GM23338 (cell line): ENCODE results near the gene PTCH2. TPM values are rescaled to one million over a fixed set of nuclear protein-coding genes. Genes with fewer than 3 reads are reported as not detected.

ENCODE experiments used
- ATAC-seq: fragments of 200-7000 bp; cut with Tn5 transposase; 3 replicates; pipeline ENCODE4 v1.9.1; 2020
- DNase-seq: peaks from one replicate; pipeline ENCODE4 v3.0.0-alpha.2; 2015; ENCODE audit warnings: low spot score
- H2AFZ ChIP-seq: fragments of 200-600 bp; sonication (generic); 2 replicates; pipeline ENCODE4 v1.8.0; 2016; ENCODE audit warnings: antibody characterized with exemption, mild to moderate bottlenecking, moderate library complexity
- H3F3A ChIP-seq: fragments of 200-600 bp; sonication (generic); replicated peaks from 2 replicates; pipeline ENCODE4 v1.8.0; 2017; ENCODE audit warnings: antibody characterized with exemption, mixed run types, low read depth
- H3K27ac ChIP-seq: fragments of 200-600 bp; sonication (generic); 2 replicates; pipeline ENCODE4 v1.6.1; 2016; ENCODE audit warnings: low read depth
- H3K27me3 ChIP-seq: fragments of 200-600 bp; sonication (generic); 2 replicates; pipeline ENCODE4 v1.8.0; 2016; ENCODE audit warnings: mild to moderate bottlenecking, mixed run types, moderate library complexity; ENCODE audit not compliant: insufficient read depth
- H3K36me3 ChIP-seq: fragments of 200-600 bp; sonication (generic); 2 replicates; pipeline ENCODE4 v1.8.0; 2016; ENCODE audit warnings: mild to moderate bottlenecking; ENCODE audit not compliant: insufficient read depth
- H3K4me1 ChIP-seq: fragments of 200-600 bp; sonication (generic); 2 replicates; pipeline ENCODE4 v1.8.0; 2016; ENCODE audit warnings: mild to moderate bottlenecking, moderate library complexity; ENCODE audit not compliant: insufficient read depth
- H3K4me2 ChIP-seq: fragments of 200-600 bp; sonication (generic); 2 replicates; pipeline ENCODE4 v1.7.1; 2017; ENCODE audit warnings: mixed run types
- H3K4me3 ChIP-seq: fragments of 200-600 bp; sonication (generic); 2 replicates; pipeline ENCODE4 v1.6.1; 2016; ENCODE audit warnings: mixed run types
- H3K79me2 ChIP-seq: fragments of 200-600 bp; sonication (generic); replicated peaks from 2 replicates; pipeline ENCODE4 v1.8.0; 2017; ENCODE audit warnings: mild to moderate bottlenecking; ENCODE audit not compliant: insufficient read depth
- H3K9me2 ChIP-seq: fragments of 200-600 bp; sonication (generic); 2 replicates; pipeline ENCODE4 v1.8.0; 2017; ENCODE audit not compliant: insufficient read depth
- H4K20me1 ChIP-seq: fragments of 200-600 bp; sonication (generic); replicated peaks from 2 replicates; pipeline ENCODE4 v1.8.0; 2017; ENCODE audit warnings: mild to moderate bottlenecking; ENCODE audit not compliant: insufficient read depth
- H3K27ac Mint-ChIP-seq: 2 replicates; pipeline ENCODE4 v1.8.0; 2020; ENCODE audit warnings: inconsistent platforms, mild to moderate bottlenecking, moderate library complexity, mixed read lengths
- H3K27me3 Mint-ChIP-seq: 3 replicates; pipeline ENCODE4 v1.8.0; 2022; ENCODE audit warnings: low read depth, mild to moderate bottlenecking, moderate library complexity, mixed read lengths, inconsistent platforms; ENCODE audit not compliant: insufficient read depth, poor library complexity
- H3K36me3 Mint-ChIP-seq: 3 replicates; pipeline ENCODE4 v1.8.0; 2021; ENCODE audit warnings: low read depth, mild to moderate bottlenecking, inconsistent platforms, moderate library complexity, mixed read lengths
- H3K4me1 Mint-ChIP-seq: 3 replicates; pipeline ENCODE4 v1.8.0; 2020; ENCODE audit warnings: mild to moderate bottlenecking, inconsistent platforms, mixed read lengths
- H3K4me3 Mint-ChIP-seq: 3 replicates; pipeline ENCODE4 v1.8.0; 2021; ENCODE audit warnings: moderate library complexity, mild to moderate bottlenecking, inconsistent platforms, mixed read lengths
- H3K9me3 Mint-ChIP-seq: 3 replicates; pipeline ENCODE4 v1.8.0; 2020; ENCODE audit warnings: moderate library complexity, mild to moderate bottlenecking, inconsistent platforms, mixed read lengths
- CTCF ChIP-seq, 2 experiments: fragments of 200-600 bp in 1 of 2; sonication (generic) in 1 of 2; conservative IDR thresholded peaks; 2 replicates each; pipeline versions ENCODE4 v1.5.1 to v1.6.1; 2016 to 2017; ENCODE audit warnings: antibody characterized with exemption in 2 of 2, low read depth in 2 of 2, mild to moderate bottlenecking in 2 of 2, moderate library complexity in 1 of 2
- EZH2 ChIP-seq: fragments of 200-600 bp; sonication (generic); IDR thresholded peaks from one replicate; pipeline ENCODE4 v1.8.0; 2017; ENCODE audit warnings: antibody characterized with exemption, mild to moderate bottlenecking, low read depth; ENCODE audit not compliant: unreplicated experiment
- JUNB ChIP-seq: IDR thresholded peaks from one replicate; pipeline ENCODE4 v1.6.1; 2016; ENCODE audit warnings: antibody characterized with exemption; ENCODE audit not compliant: unreplicated experiment
- REST ChIP-seq: IDR thresholded peaks from one replicate; pipeline ENCODE4 v1.6.1; 2018; ENCODE audit warnings: antibody characterized with exemption; ENCODE audit not compliant: unreplicated experiment
- ZNF331 ChIP-seq: fragments of 250-450 bp; sonication (Bioruptor Pico); IDR thresholded peaks from 2 replicates; pipeline ENCODE4 v1.5.0; 2020; ENCODE audit warnings: low read depth, mild to moderate bottlenecking, moderate library complexity
- ZNF462 ChIP-seq: fragments of 250-450 bp; sonication (Bioruptor Pico); IDR thresholded peaks from 2 replicates; pipeline ENCODE4 v1.5.0; 2020; ENCODE audit warnings: mild to moderate bottlenecking, moderate library complexity
- polyA plus RNA-seq: library from polyadenylated mRNA; unstranded; fragments of >200 nt; fragmentation: Nextera tagmentation; extraction: Ambion mirVana; gene quantifications from 2 replicates; pipeline ENCODE4 v1.2.1, GENCODE V29; 2016
- total RNA-seq: library from RNA; depleted of rRNA; stranded (reverse); fragments of >200 nt; shearing (Covaris generic); gene quantifications from 2 replicates; pipeline ENCODE4 v1.2.3, GENCODE V29; 2014

Gene PTCH2
- total and polyA plus RNA-seq, 2 experiments from 2014 or later = 0.63 to 0.74 TPM

GRCh38 chr1:44785029-44785380 is 58.0 kb downstream of the PTCH2 start:
- H3K27ac Mint-ChIP-seq = no peak overlapping the region
- no peak for ATAC-seq

More at GRCh38 chr1:44785029-44785380, 58.0 kb downstream of the PTCH2 start:
- Histone ChIP-seq H3F3A (peaks cover 46% of the 10 kb centered on the region), H3K4me1 (peaks cover 22% of the 10 kb centered on the region), H3K79me2 (no peaks in the 10 kb centered on the region), H3K4me3 (peak overlapping the region; percentile 66), H4K20me1 (no peaks in the 10 kb centered on the region), H3K36me3 (no peaks in the 10 kb centered on the region), H3K27me3 (0 out of 2 replicates have a peak, but pooled peaks cover 10% of the 10 kb centered on the region), H3K9me2 (no peaks in the 10 kb centered on the region), H3K27ac (no peak overlapping the region), H3K4me2 (peak overlapping the region; percentile 89), H2AFZ (peak overlapping the region; percentile 88; the same call in 1 of the 2 replicates)
- no peak for TF ChIP-seq REST
- no peak for TF ChIP-seq EZH2
- no peak for TF ChIP-seq JUNB
- 0 out of 4 replicates have a peak, but pooled peaks of 1 of the 2 experiments have one; percentile 2 for TF ChIP-seq CTCF (conservative IDR thresholded peaks at IDR 0.05; ENCODE audit: low read depth in 2 of 2)
- TF ChIP-seq ZNF331 = no peak
- no peak for TF ChIP-seq ZNF462 (CRISPR knock-in tag)
- Mint-ChIP-seq H3K4me1 (peaks cover 32% of the 10 kb centered on the region), H3K4me3 (peak overlapping the region; percentile 74), H3K36me3 (peaks cover 20% of the 10 kb centered on the region), H3K9me3 (no peaks in the 10 kb centered on the region; the same call in 2 of the 3 replicates), H3K27me3 (peaks cover 29% of the 10 kb centered on the region)
- DNase-seq = no peak
